A549 (cell line): Measurements from ENCODE around the gene SAT1. TPM values are rescaled to one million over a fixed set of nuclear protein-coding genes. Genes with fewer than 3 reads are reported as not detected.
A peak's percentile ranks its signal among the peaks of the same experiment; 100 is the strongest.

Experiments
- ATAC-seq, 2 experiments: fragments of 200-7000 bp in 1 of 2; fragments of >200 bp in 1 of 2; cut with Nextera tagmentation in 1 of 2; cut with Tn5 transposase in 1 of 2; 3 replicates each; pipeline versions ENCODE4 v1.8.0 to v1.9.1; 2018 to 2020; ENCODE audit warnings: mild to moderate bottlenecking in 1 of 2, moderate library complexity in 1 of 2
- CTCF ChIA-PET: fragments of 300-600 bp; sonication (Branson Sonifier 250); formaldehyde crosslinking; extraction: SDS; loops from one replicate; lab custom pipeline; 2021; ENCODE audit warnings: antibody characterized with exemption, inconsistent platforms; lab: Yijun Ruan, JAX
- POLR2A ChIA-PET: fragments of 350-600 bp; formaldehyde crosslinking; extraction: SDS; loops from one replicate; lab custom pipeline; 2021; ENCODE audit warnings: antibody characterized with exemption, inconsistent platforms; lab: Yijun Ruan, JAX
- DNase-seq, 2 experiments: peaks; one replicate each; pipeline versions ENCODE4 v3.0.0 to v3.0.0-alpha.2; 2011 to 2016; ENCODE audit warnings: low read depth in 1 of 2, low spot score in 1 of 2
- FAIRE-seq: peaks from 2 replicates; lab custom pipeline; 2011; peaks lifted over from hg19 to GRCh38; lab: Jason Lieb, UNC
- H3K27ac ChIP-seq, 2 experiments: fragments of >200 bp; sonication (Bioruptor Twin); formaldehyde crosslinking; 3 replicates each; pipeline ENCODE4 v1.5.1; 2016 to 2017
- H3K4me1 ChIP-seq: fragments of >200 bp; sonication (Bioruptor Twin); formaldehyde crosslinking; 3 replicates; pipeline ENCODE4 v1.6.1; 2016
- H3K4me2 ChIP-seq: fragments of >200 bp; sonication (Bioruptor Twin); formaldehyde crosslinking; 3 replicates; pipeline ENCODE4 v1.6.1; 2016
- H3K4me3 ChIP-seq: fragments of >200 bp; sonication (Bioruptor Twin); formaldehyde crosslinking; 3 replicates; pipeline ENCODE4 v1.5.1; 2016
- H3K9me3 ChIP-seq: fragments of >200 bp; sonication (Bioruptor Twin); formaldehyde crosslinking; 3 replicates; pipeline ENCODE4 v1.6.1; 2016
- CBX2 ChIP-seq: fragments of 200-600 bp; sonication (generic); IDR thresholded peaks from 2 replicates; pipeline ENCODE4 v1.6.1; 2016; ENCODE audit warnings: low read depth, mild to moderate bottlenecking, borderline replicate concordance
- CBX8 ChIP-seq: fragments of 200-600 bp; sonication (generic); IDR thresholded peaks from 2 replicates; pipeline ENCODE4 v1.6.1; 2016
- ESRRA ChIP-seq: fragments of 150-350 bp; IDR thresholded peaks from 2 replicates; pipeline ENCODE4 v1.6.1; 2014; ENCODE audit warnings: mild to moderate bottlenecking, low read length, borderline replicate concordance
- FOSL2 ChIP-seq, 2 experiments: fragments of 450-650 bp in 1 of 2; fragments of >200 bp in 1 of 2; sonication (Bioruptor Twin) in 1 of 2; formaldehyde crosslinking; IDR thresholded peaks; 2 replicates each; pipeline versions ENCODE4 v1.5.0 to v1.6.1; 2016 to 2020; ENCODE audit warnings: mild to moderate bottlenecking in 1 of 2, moderate library complexity in 1 of 2
- JUN ChIP-seq, 2 experiments: fragments of >200 bp; sonication (Bioruptor Twin); formaldehyde crosslinking; IDR thresholded peaks; 2 replicates in 1 of 2; 3 replicates in 1 of 2; pipeline ENCODE4 v1.6.1; 2016 to 2017
- JUNB ChIP-seq: fragments of >200 bp; sonication (Bioruptor Twin); formaldehyde crosslinking; IDR thresholded peaks from 2 replicates; pipeline ENCODE4 v1.6.1; 2016
- NR3C1 ChIP-seq: fragments of >200 bp; sonication (Bioruptor Twin); formaldehyde crosslinking; IDR thresholded peaks from 3 replicates; pipeline ENCODE4 v1.6.1; 2017
- POLR2AphosphoS2 ChIP-seq: conservative IDR thresholded peaks from 2 replicates; pipeline ENCODE4 v1.6.1; 2012; ENCODE audit warnings: low read length, improper control_type of control experiment, inconsistent platforms
- RAD21 ChIP-seq, 2 experiments: fragments of >200 bp in 1 of 2; sonication (Bioruptor Twin) in 1 of 2; formaldehyde crosslinking in 1 of 2; IDR thresholded peaks in 1 of 2; conservative IDR thresholded peaks in 1 of 2; 2 replicates in 1 of 2; 3 replicates in 1 of 2; pipeline ENCODE4 v1.6.1; 2012 to 2018; ENCODE audit warnings: inconsistent platforms in 1 of 2
- SMC3 ChIP-seq: fragments of >200 bp; sonication (Bioruptor Twin); formaldehyde crosslinking; IDR thresholded peaks from 3 replicates; pipeline ENCODE4 v1.6.1; 2018; ENCODE audit warnings: inconsistent platforms
- SREBF2 ChIP-seq: fragments of 450-650 bp; IDR thresholded peaks from 2 replicates; pipeline ENCODE4 v1.6.1; 2014; ENCODE audit warnings: mild to moderate bottlenecking, moderate library complexity
- TP53 ChIP-seq: fragments of 250-450 bp; sonication (Bioruptor Pico); IDR thresholded peaks from 2 replicates; pipeline ENCODE4 v1.5.0; 2021; ENCODE audit warnings: mild to moderate bottlenecking, moderate library complexity
- ZC3H11A ChIP-seq: fragments of 450-650 bp; IDR thresholded peaks from 2 replicates; pipeline ENCODE4 v1.6.1; 2014; ENCODE audit warnings: antibody characterized with exemption, mild to moderate bottlenecking
- ZNF302 ChIP-seq: fragments of 250-450 bp; sonication (Bioruptor Pico); IDR thresholded peaks from 2 replicates; pipeline ENCODE4 v1.9.0; 2021; ENCODE audit warnings: inconsistent platforms, mild to moderate bottlenecking, moderate library complexity
- WGBS: methylation state at CpG from one replicate; pipeline ENCODE4 v1.1.6; 2017; ENCODE audit errors: missing lambda C conversion rate; 5-methylcytosine and 5-hydroxymethylcytosine counted together
- polyA plus RNA-seq, 4 experiments: library from polyadenylated mRNA; depleted of rRNA in 3 of 4; stranded (reverse); fragments of >200 nt; fragmentation: RNase III in 1 of 4; extraction: RNeasy Plus Mini Kit Qiagen cat#74134 plus additional on column Dnase treatment in 1 of 4; gene quantifications; 2 replicates in 3 of 4; 3 replicates in 1 of 4; pipeline ENCODE4 v1.2.3, GENCODE V29; 2011 to 2017
- TF ChIP-seq, protein P1 (sequence below): fragments of >200 bp; sonication (Bioruptor Twin); formaldehyde crosslinking; IDR thresholded peaks from 3 replicates; pipeline ENCODE4 v1.5.1; 2016
- TF ChIP-seq, protein P2 (sequence below): fragments of >200 bp; sonication (Bioruptor Twin); formaldehyde crosslinking; IDR thresholded peaks from 2 replicates; pipeline ENCODE4 v1.6.1; 2016
- TF ChIP-seq, protein P3 (sequence below): fragments of 150-350 bp; IDR thresholded peaks from 2 replicates; pipeline ENCODE4 v1.6.1; 2014; ENCODE audit warnings: low read depth, mild to moderate bottlenecking, low read length
- TF ChIP-seq, protein P4 (sequence below): IDR thresholded peaks from 2 replicates; pipeline ENCODE4 v1.6.1; 2012
- TF ChIP-seq, protein P5 (sequence below): IDR thresholded peaks from 2 replicates; pipeline ENCODE4 v1.6.1; 2012

Gene SAT1
- polyA plus RNA-seq, 2 of the 4 experiments (the other 2 are of a cell fraction) = 585 to 3,185 TPM

DNA sequence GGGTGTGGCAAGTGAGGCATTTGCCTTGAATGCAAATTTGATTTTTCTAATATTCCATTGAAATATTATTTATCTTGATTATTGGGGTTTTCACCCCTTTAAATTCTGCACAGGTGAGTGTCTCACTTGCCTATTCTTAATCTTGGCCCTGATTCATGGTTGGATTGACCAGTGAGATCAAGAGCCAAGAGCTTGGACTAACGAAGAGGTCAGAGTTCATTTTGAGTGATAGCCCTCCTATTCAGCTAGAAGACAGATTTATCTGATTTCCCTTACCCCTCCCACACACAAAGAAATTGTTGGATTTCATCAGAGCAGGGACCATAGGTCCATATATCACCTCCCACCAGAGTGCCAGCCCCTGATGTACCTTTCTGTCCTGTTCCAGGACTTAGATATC, 28.3 kb upstream of the SAT1 start:
- 85% methylated on average over 1 of the region's 1 CpG for WGBS
- CTCF ChIA-PET = interaction anchor here (0.9 to 1.8 kb wide), 4 partner anchors 10 to 147 kb away, joined by 3 to 12 read pairs (median 4); partner anchors contain the start of gene ACOT9
- DNase-seq (no peak), ATAC-seq (no peak), FAIRE-seq (no peak)
- H3K27ac ChIP-seq = 0 out of 6 replicates have a peak overlapping the region, but pooled peaks of 1 of the 2 experiments have one; percentile 19
- POLR2A ChIA-PET = no interaction called here
- peaks cover 24% of the 10 kb centered on the region; the same call in 2 of the 3 replicates for H3K4me1 ChIP-seq
- H3K9me3 ChIP-seq = no peaks in the 10 kb centered on the region
- TF ChIP-seq, protein P1, sequence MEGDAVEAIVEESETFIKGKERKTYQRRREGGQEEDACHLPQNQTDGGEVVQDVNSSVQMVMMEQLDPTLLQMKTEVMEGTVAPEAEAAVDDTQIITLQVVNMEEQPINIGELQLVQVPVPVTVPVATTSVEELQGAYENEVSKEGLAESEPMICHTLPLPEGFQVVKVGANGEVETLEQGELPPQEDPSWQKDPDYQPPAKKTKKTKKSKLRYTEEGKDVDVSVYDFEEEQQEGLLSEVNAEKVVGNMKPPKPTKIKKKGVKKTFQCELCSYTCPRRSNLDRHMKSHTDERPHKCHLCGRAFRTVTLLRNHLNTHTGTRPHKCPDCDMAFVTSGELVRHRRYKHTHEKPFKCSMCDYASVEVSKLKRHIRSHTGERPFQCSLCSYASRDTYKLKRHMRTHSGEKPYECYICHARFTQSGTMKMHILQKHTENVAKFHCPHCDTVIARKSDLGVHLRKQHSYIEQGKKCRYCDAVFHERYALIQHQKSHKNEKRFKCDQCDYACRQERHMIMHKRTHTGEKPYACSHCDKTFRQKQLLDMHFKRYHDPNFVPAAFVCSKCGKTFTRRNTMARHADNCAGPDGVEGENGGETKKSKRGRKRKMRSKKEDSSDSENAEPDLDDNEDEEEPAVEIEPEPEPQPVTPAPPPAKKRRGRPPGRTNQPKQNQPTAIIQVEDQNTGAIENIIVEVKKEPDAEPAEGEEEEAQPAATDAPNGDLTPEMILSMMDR = no peak
- TF ChIP-seq ZC3H11A = no peak
- no peak for TF ChIP-seq JUNB
- no peak for TF ChIP-seq CBX8
- TF ChIP-seq, protein P2, sequence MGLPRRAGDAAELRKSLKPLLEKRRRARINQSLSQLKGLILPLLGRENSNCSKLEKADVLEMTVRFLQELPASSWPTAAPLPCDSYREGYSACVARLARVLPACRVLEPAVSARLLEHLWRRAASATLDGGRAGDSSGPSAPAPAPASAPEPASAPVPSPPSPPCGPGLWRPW = no peak
- TF ChIP-seq, protein P3, sequence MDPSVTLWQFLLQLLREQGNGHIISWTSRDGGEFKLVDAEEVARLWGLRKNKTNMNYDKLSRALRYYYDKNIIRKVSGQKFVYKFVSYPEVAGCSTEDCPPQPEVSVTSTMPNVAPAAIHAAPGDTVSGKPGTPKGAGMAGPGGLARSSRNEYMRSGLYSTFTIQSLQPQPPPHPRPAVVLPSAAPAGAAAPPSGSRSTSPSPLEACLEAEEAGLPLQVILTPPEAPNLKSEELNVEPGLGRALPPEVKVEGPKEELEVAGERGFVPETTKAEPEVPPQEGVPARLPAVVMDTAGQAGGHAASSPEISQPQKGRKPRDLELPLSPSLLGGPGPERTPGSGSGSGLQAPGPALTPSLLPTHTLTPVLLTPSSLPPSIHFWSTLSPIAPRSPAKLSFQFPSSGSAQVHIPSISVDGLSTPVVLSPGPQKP = no peak
- no peak for TF ChIP-seq CBX2
- TF ChIP-seq TP53 (CRISPR knock-in tag) = no peak
- no peak for TF ChIP-seq JUN (IDR thresholded peaks at IDR 0.05)
- no peak for TF ChIP-seq FOSL2 (IDR thresholded peaks at IDR 0.05)
- TF ChIP-seq FOSL2 (CRISPR knock-in tag; IDR thresholded peaks at IDR 0.05) = no peak
- no peak for TF ChIP-seq ZNF302 (CRISPR knock-in tag)
- TF ChIP-seq, protein P4, sequence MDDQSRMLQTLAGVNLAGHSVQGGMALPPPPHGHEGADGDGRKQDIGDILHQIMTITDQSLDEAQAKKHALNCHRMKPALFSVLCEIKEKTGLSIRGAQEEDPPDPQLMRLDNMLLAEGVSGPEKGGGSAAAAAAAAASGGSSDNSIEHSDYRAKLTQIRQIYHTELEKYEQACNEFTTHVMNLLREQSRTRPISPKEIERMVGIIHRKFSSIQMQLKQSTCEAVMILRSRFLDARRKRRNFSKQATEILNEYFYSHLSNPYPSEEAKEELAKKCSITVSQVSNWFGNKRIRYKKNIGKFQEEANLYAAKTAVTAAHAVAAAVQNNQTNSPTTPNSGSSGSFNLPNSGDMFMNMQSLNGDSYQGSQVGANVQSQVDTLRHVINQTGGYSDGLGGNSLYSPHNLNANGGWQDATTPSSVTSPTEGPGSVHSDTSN = no peak
- TF ChIP-seq, all 56 proteins: peak for 0
- H3K4me3 ChIP-seq = no peak overlapping the region
- no peak overlapping the region for H3K4me2 ChIP-seq

DNA sequence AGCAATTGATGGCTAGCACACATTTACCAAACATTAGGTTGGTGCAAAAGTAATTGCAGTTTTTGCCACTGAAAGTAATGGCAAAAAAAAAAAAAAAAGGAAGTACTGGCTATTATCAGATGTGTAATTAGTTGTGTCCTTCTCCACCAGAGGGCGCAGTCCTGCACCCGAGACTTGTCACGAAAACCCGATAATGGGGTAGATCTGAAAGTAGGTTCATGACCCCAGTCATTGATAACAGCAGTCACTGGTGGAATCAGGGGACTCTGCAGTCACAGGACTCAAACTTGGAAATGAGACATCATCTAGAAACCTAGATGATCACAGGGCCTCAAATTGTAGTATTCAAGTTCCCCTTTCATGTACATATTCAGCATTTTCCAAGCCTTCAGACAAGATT, 26.8 kb upstream of the SAT1 start:
- ATAC-seq (peak in 1 of 2 experiments; percentile 76; a peak in 3 of 6 replicates), FAIRE-seq (peak; percentile 72), DNase-seq (peak; percentile 41 to 73)
- H3K4me3 ChIP-seq = no peak overlapping the region
- H3K4me2 ChIP-seq = peak overlapping the region; percentile 19; the same call in 2 of the 3 replicates
- CTCF ChIA-PET = interaction anchor here (0.5 to 2.8 kb wide), 5 partner anchors 13 to 146 kb away, joined by 3 to 30 read pairs (median 9); partner anchors contain the start of gene ACOT9
- WGBS = 1% methylated on average over 4 of the region's 4 CpGs
- peaks cover 24% of the 10 kb centered on the region; the same call in 2 of the 3 replicates for H3K4me1 ChIP-seq
- no peaks in the 10 kb centered on the region for H3K9me3 ChIP-seq
- TF ChIP-seq SMC3 (peak; percentile 72), TP53 (CRISPR knock-in tag) (no peak), RAD21 (conservative IDR thresholded peaks at IDR 0.05 in 1 of 2, IDR thresholded peaks at IDR 0.05 in 1 of 2) (peak; percentile 52 to 56; a peak in 4 of 5 replicates)
- TF ChIP-seq, protein P1 = peak; percentile 66
- peak overlapping the region; percentile 25 to 61; a peak in 2 of 6 replicates for H3K27ac ChIP-seq
- POLR2A ChIA-PET = no interaction called here

DNA sequence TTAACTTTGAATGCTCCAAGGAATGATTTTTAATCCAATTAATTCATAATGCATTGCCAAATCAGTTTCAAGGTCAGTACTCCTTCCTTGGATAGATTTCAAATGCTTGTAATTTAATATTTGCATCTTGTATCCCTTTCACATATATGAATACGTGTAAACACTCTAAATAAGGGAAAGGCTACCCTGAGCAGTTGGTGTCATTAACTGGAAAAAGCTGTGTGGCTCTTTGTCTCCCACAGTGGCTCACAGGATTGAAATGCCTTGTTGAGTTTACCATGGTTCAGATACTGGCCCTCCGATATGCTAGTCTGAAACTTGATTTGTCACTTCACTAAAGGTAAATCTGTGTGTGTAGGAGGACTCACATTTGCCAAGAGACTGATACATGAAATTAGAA, 23.2 kb upstream of the SAT1 start:
- Histone ChIP-seq H3K4me3 (no peak overlapping the region), H3K4me2 (no peak overlapping the region), H3K4me1 (peaks cover 15% of the 10 kb centered on the region), H3K9me3 (no peaks in the 10 kb centered on the region), H3K27ac (no peak overlapping the region)
- POLR2A ChIA-PET = no interaction called here
- FAIRE-seq (no peak), DNase-seq (no peak), ATAC-seq (no peak)
- WGBS = 84% methylated on average over 2 of the region's 2 CpGs
- CTCF ChIA-PET = interaction anchor here (0.6 to 2.6 kb wide), 4 partner anchors 10 to 274 kb away, joined by 3 to 14 read pairs (median 4); no protein-coding TSS in a partner anchor
- no peak for TF ChIP-seq RAD21 (conservative IDR thresholded peaks at IDR 0.05 in 1 of 2, IDR thresholded peaks at IDR 0.05 in 1 of 2)
- TF ChIP-seq ESRRA = no peak
- TF ChIP-seq, protein P5, sequence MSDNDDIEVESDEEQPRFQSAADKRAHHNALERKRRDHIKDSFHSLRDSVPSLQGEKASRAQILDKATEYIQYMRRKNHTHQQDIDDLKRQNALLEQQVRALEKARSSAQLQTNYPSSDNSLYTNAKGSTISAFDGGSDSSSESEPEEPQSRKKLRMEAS = no peak
- TF ChIP-seq SREBF2 = no peak
- no peak for TF ChIP-seq JUN (IDR thresholded peaks at IDR 0.05)
- no peak for TF ChIP-seq POLR2AphosphoS2
- TF ChIP-seq NR3C1 = no peak
- TF ChIP-seq, protein P3 = no peak
- TF ChIP-seq CBX2 = no peak
- TF ChIP-seq TP53 (CRISPR knock-in tag) = no peak
